Keratinocyte (primary cell): ENCODE data around the gene SLC25A10. TPM values are rescaled to one million over a fixed set of nuclear protein-coding genes. Genes with fewer than 3 reads are reported as not detected.
A peak's percentile ranks its signal among the peaks of the same experiment; 100 is the strongest.

Experiments used
- DNase-seq: peaks from one replicate; pipeline ENCODE4 v3.0.0-alpha.2; 2011; ENCODE audit warnings: low read depth, missing footprints, low spot score
- FAIRE-seq: peaks from 2 replicates; lab custom pipeline; 2011; peaks lifted over from hg19 to GRCh38; lab: Jason Lieb, UNC
- H2AFZ ChIP-seq: 2 replicates; pipeline ENCODE4 v1.6.0; 2012; ENCODE audit warnings: low read length, control low read depth, inconsistent platforms; ENCODE audit not compliant: control insufficient read depth
- H3K27ac ChIP-seq: 2 replicates; pipeline ENCODE4 v1.5.1; 2011; ENCODE audit warnings: low read length; ENCODE audit not compliant: control insufficient read depth, insufficient read depth
- H3K27me3 ChIP-seq: 3 replicates; pipeline ENCODE4 v1.6.0; 2011; ENCODE audit warnings: low read length; ENCODE audit not compliant: control insufficient read depth, insufficient read depth; ENCODE audit errors: extremely low read depth
- H3K36me3 ChIP-seq, 2 experiments: 2 replicates in 1 of 2; 3 replicates in 1 of 2; pipeline ENCODE4 v1.5.1; 2011; ENCODE audit warnings: low read length in 2 of 2, mild to moderate bottlenecking in 1 of 2; ENCODE audit not compliant: control insufficient read depth in 2 of 2, insufficient read depth in 2 of 2; ENCODE audit errors: extremely low read depth in 1 of 2
- H3K4me1 ChIP-seq: 3 replicates; pipeline ENCODE4 v1.5.1; 2011; ENCODE audit warnings: low read length; ENCODE audit not compliant: control insufficient read depth, insufficient read depth; ENCODE audit errors: extremely low read depth
- H3K4me2 ChIP-seq: 3 replicates; pipeline ENCODE4 v1.6.0; 2011; ENCODE audit warnings: low read depth, low read length; ENCODE audit not compliant: control insufficient read depth, insufficient read depth; ENCODE audit errors: extremely low read depth
- H3K4me3 ChIP-seq, 3 experiments: fragments of 200-600 bp in 1 of 3; sonication (generic) in 1 of 3; 2 replicates in 2 of 3; 3 replicates in 1 of 3; pipeline ENCODE4 v1.5.1; 2011 to 2016; ENCODE audit warnings: low read length in 3 of 3, mild to moderate bottlenecking in 3 of 3, control low read depth in 2 of 3, inconsistent platforms in 1 of 3, low read depth in 1 of 3, mixed read lengths in 1 of 3, mixed run types in 1 of 3, moderate library complexity in 1 of 3; ENCODE audit not compliant: control insufficient read depth in 2 of 3, insufficient read depth in 2 of 3; ENCODE audit errors: extremely low read depth in 1 of 3
- H3K79me2 ChIP-seq: 2 replicates; pipeline ENCODE4 v1.6.0; 2012; ENCODE audit warnings: low read length; ENCODE audit not compliant: control insufficient read depth, insufficient read depth
- H3K9ac ChIP-seq: 3 replicates; pipeline ENCODE4 v1.6.0; 2011; ENCODE audit warnings: low read length; ENCODE audit not compliant: control insufficient read depth, insufficient read depth; ENCODE audit errors: extremely low read depth
- H3K9me1 ChIP-seq: 3 replicates; pipeline ENCODE4 v1.6.0; 2011; ENCODE audit warnings: low read length; ENCODE audit not compliant: control insufficient read depth, insufficient read depth; ENCODE audit errors: extremely low read depth
- H3K9me3 ChIP-seq: 2 replicates; pipeline ENCODE4 v1.5.1; 2012; ENCODE audit warnings: low read depth, low read length; ENCODE audit not compliant: control insufficient read depth
- H4K20me1 ChIP-seq: 3 replicates; pipeline ENCODE4 v1.6.0; 2011; ENCODE audit warnings: low read length; ENCODE audit not compliant: control insufficient read depth, insufficient read depth; ENCODE audit errors: extremely low read depth
- CTCF ChIP-seq, 3 experiments: IDR thresholded peaks in 1 of 3; conservative IDR thresholded peaks in 1 of 3; optimal IDR thresholded peaks in 1 of 3; 2 replicates in 2 of 3; 3 replicates in 1 of 3; pipeline versions ENCODE3 to v1.5.1; 2011; ENCODE audit warnings: low read length in 3 of 3, mild to moderate bottlenecking in 3 of 3, moderate library complexity in 2 of 3, control low read depth in 1 of 3, inconsistent platforms in 1 of 3; ENCODE audit not compliant: insufficient read depth in 2 of 3; ENCODE audit errors: extremely low read depth in 1 of 3
- EZH2 ChIP-seq: IDR thresholded peaks from one replicate; pipeline ENCODE4 v1.6.1; 2012; ENCODE audit warnings: inconsistent platforms, mild to moderate bottlenecking, low read length, moderate library complexity
- dilution Hi-C: fragments of 300-500 bp; cut with MboI; formaldehyde crosslinking; loops from one replicate; pipeline ENCODE4 v1.7.0; 2020; ENCODE audit warnings: low sequenced_read_pairs; ENCODE audit not compliant: extremely low pct_ligation_motif_present
- polyA plus RNA-seq, 5 experiments: library from polyadenylated mRNA; depleted of rRNA in 3 of 5; stranded (reverse) in 3 of 5; stranded (forward) in 1 of 5; unstranded in 1 of 5; fragments of >200 nt; gene quantifications; 1 replicate in 1 of 5; 2 replicates in 3 of 5; 3 replicates in 1 of 5; pipeline versions ENCODE4 v1.2.1 to v1.2.3, GENCODE V29; 2011 to 2012; ENCODE audit warnings: missing spikeins in 2 of 5, low read depth in 1 of 5, low replicate concordance in 1 of 5

Gene SLC25A10
- polyA plus RNA-seq, 1 donor (not counting 4 experiments of a cell fraction or from before 2014, with no cell fraction given), result 12.7 TPM

GRCh38 chr17:81703747-81704654 is 8.1 kb upstream of the SLC25A10 start:
- H3K4me2 ChIP-seq, result peak overlapping the region; percentile 95
- H3K79me2 ChIP-seq, result peaks cover 60% of the 10 kb centered on the region
- H2AFZ ChIP-seq, result no peak overlapping the region
- no peaks in the 10 kb centered on the region for H3K9me3 ChIP-seq
- TF ChIP-seq EZH2, result no peak
- TF ChIP-seq CTCF (optimal IDR thresholded peaks at IDR 0.05 in 1 of 3, IDR thresholded peaks at IDR 0.05 in 1 of 3, conservative IDR thresholded peaks at IDR 0.05 in 1 of 3; ENCODE audit: extremely low read depth in 1 of 3, insufficient read depth in 2 of 3, low read length in 3 of 3), result no peak
- no peaks in the 10 kb centered on the region for H4K20me1 ChIP-seq
- no peak for DNase-seq
- no peak for FAIRE-seq
- H3K4me3 ChIP-seq, result peak overlapping the region; percentile 67 to 93 (median 88)
- peaks cover 19% of the 10 kb centered on the region for H3K4me1 ChIP-seq
- no peaks in the 10 kb centered on the region for H3K9me1 ChIP-seq
- peak overlapping the region; percentile 91 for H3K27ac ChIP-seq
- peaks cover 33 to 54% of the 10 kb centered on the region in 2 experiments for H3K36me3 ChIP-seq
- H3K27me3 ChIP-seq, result no peaks in the 10 kb centered on the region
- peak overlapping the region; percentile 97 for H3K9ac ChIP-seq
- dilution Hi-C loops, result no loop called here

- Histone ChIP-seq H3K27me3 (no peaks in the 10 kb centered on the region), H2AFZ (no peak overlapping the region), H3K36me3 (peaks cover 30 to 50% of the 10 kb centered on the region in 2 experiments), H3K4me3 (no peak overlapping the region), H3K9me3 (no peaks in the 10 kb centered on the region), H3K9ac (no peak overlapping the region), H3K27ac (no peak overlapping the region), H3K4me2 (no peak overlapping the region), H3K4me1 (peaks cover 19% of the 10 kb centered on the region), H4K20me1 (no peaks in the 10 kb centered on the region), H3K9me1 (no peaks in the 10 kb centered on the region), H3K79me2 (peaks cover 53% of the 10 kb centered on the region)
- DNase-seq (no peak), FAIRE-seq (no peak)
- TF ChIP-seq CTCF (optimal IDR thresholded peaks at IDR 0.05 in 1 of 3, IDR thresholded peaks at IDR 0.05 in 1 of 3, conservative IDR thresholded peaks at IDR 0.05 in 1 of 3; ENCODE audit: extremely low read depth in 1 of 3, insufficient read depth in 2 of 3, low read length in 3 of 3), result no peak
- TF ChIP-seq EZH2, result no peak
- dilution Hi-C loops, result no loop called here
These were observed 6.4 kb upstream of the SLC25A10 start for GRCh38 chr17:81705518-81706231.
